H1 (cell line): ENCODE measurements around the gene IL17RD. TPM values are rescaled to one million over a fixed set of nuclear protein-coding genes. Genes with fewer than 3 reads are reported as not detected.

Source experiments
- CTCF ChIA-PET: fragments of 300-600 bp; sonication (Branson Sonifier 250); formaldehyde crosslinking; loops from one replicate; lab custom pipeline; 2021; ENCODE audit not compliant: partially characterized antibody; lab: Charles Lee
- POLR2A ChIA-PET: fragments of 300-600 bp; sonication (Branson Sonifier 250); formaldehyde crosslinking; loops from one replicate; lab custom pipeline; 2021; ENCODE audit warnings: inconsistent platforms; ENCODE audit not compliant: partially characterized antibody; lab: Charles Lee
- DNase-seq, 2 experiments: peaks; one replicate each; pipeline versions ENCODE4 v3.0.0 to v3.0.0-alpha.2; 2010 to 2022; ENCODE audit warnings: low spot score in 2 of 2, low read depth in 1 of 2, mixed read lengths in 1 of 2
- FAIRE-seq: peaks from 2 replicates; lab custom pipeline; 2011; peaks lifted over from hg19 to GRCh38; lab: Jason Lieb, UNC
- H2AFZ ChIP-seq: 2 replicates; pipeline ENCODE4 v1.8.1; 2012; ENCODE audit warnings: low read length, inconsistent platforms
- H2AK5ac ChIP-seq: 2 replicates; pipeline ENCODE4 v1.6.1; 2013; ENCODE audit warnings: low read depth, low read length
- H2BK120ac ChIP-seq: replicated peaks from 2 replicates; pipeline ENCODE3; 2013; ENCODE audit warnings: low read depth, low read length, inconsistent platforms
- H2BK12ac ChIP-seq: 2 replicates; pipeline ENCODE4 v1.6.1; 2013; ENCODE audit warnings: low read depth, low read length
- H2BK15ac ChIP-seq: 2 replicates; pipeline ENCODE4 v1.6.1; 2013; ENCODE audit warnings: low read length
- H2BK20ac ChIP-seq: 2 replicates; pipeline ENCODE4 v1.6.1; 2013; ENCODE audit warnings: low read length
- H2BK5ac ChIP-seq: 2 replicates; pipeline ENCODE4 v1.6.1; 2013; ENCODE audit warnings: low read depth, low read length
- H3K14ac ChIP-seq: 2 replicates; pipeline ENCODE4 v1.6.1; 2013; ENCODE audit warnings: inconsistent platforms; ENCODE audit not compliant: insufficient read length
- H3K18ac ChIP-seq: 2 replicates; pipeline ENCODE4 v1.6.1; 2013; ENCODE audit warnings: low read length; ENCODE audit errors: extremely low read depth
- H3K23ac ChIP-seq: 2 replicates; pipeline ENCODE4 v1.6.1; 2013; ENCODE audit warnings: inconsistent platforms; ENCODE audit not compliant: insufficient read length
- H3K23me2 ChIP-seq: 2 replicates; pipeline ENCODE4 v1.6.1; 2013; ENCODE audit warnings: low read depth, low read length
- H3K27ac ChIP-seq: 2 replicates; pipeline ENCODE4 v1.6.1; 2011; ENCODE audit warnings: low read depth, low read length, inconsistent platforms
- H3K27me3 ChIP-seq, 4 experiments: replicated peaks in 1 of 4; 1 replicate in 1 of 4; 2 replicates in 3 of 4; pipeline versions ENCODE4 v1.6.1 to v1.8.1; 2011 to 2013; ENCODE audit warnings: low read length in 3 of 4, mild to moderate bottlenecking in 3 of 4, inconsistent platforms in 2 of 4, mixed read lengths in 2 of 4, moderate library complexity in 1 of 4; ENCODE audit not compliant: control insufficient read depth in 3 of 4, insufficient read depth in 3 of 4; ENCODE audit errors: extremely low read depth in 1 of 4
- H3K36me3 ChIP-seq, 4 experiments: 2 replicates each; pipeline versions ENCODE4 v1.6.1 to v1.8.1; 2011 to 2013; ENCODE audit warnings: mild to moderate bottlenecking in 4 of 4, low read length in 3 of 4, moderate library complexity in 2 of 4, control low read depth in 1 of 4, inconsistent platforms in 1 of 4; ENCODE audit not compliant: insufficient read depth in 4 of 4, control insufficient read depth in 2 of 4
- H3K4ac ChIP-seq: replicated peaks from 2 replicates; pipeline ENCODE3; 2013; ENCODE audit warnings: low read length, low read depth, mixed read lengths, inconsistent platforms; ENCODE audit not compliant: insufficient read length
- H3K4me1 ChIP-seq, 4 experiments: replicated peaks in 1 of 4; 1 replicate in 1 of 4; 2 replicates in 3 of 4; pipeline versions ENCODE4 v1.6.1 to v1.8.1; 2011 to 2013; ENCODE audit warnings: low read length in 3 of 4, inconsistent platforms in 2 of 4, mixed read lengths in 1 of 4; ENCODE audit not compliant: insufficient read depth in 4 of 4, control insufficient read depth in 3 of 4
- H3K4me2 ChIP-seq, 2 experiments: 2 replicates each; pipeline versions ENCODE4 v1.6.1 to v1.8.1; 2011 to 2013; ENCODE audit warnings: low read depth in 2 of 2, low read length in 2 of 2, control low read depth in 1 of 2, inconsistent platforms in 1 of 2, mild to moderate bottlenecking in 1 of 2; ENCODE audit not compliant: insufficient read depth in 1 of 2
- H3K4me3 ChIP-seq, 4 experiments: fragments of 200-600, 300-600 bp in 1 of 4; sonication (generic), shearing (Covaris generic), sonication (Bioruptor Twin) in 1 of 4; 2 replicates each; pipeline versions ENCODE4 v1.5.1 to v1.8.1; 2011 to 2016; ENCODE audit warnings: low read length in 4 of 4, low read depth in 3 of 4, control low read depth in 2 of 4, inconsistent platforms in 2 of 4, mild to moderate bottlenecking in 2 of 4, mixed read lengths in 1 of 4, moderate library complexity in 1 of 4; ENCODE audit not compliant: insufficient read depth in 2 of 4; ENCODE audit errors: extremely low read depth in 1 of 4
- H3K56ac ChIP-seq: replicated peaks from 2 replicates; pipeline ENCODE3; 2013; ENCODE audit warnings: low read depth, mild to moderate bottlenecking, mixed read lengths, low read length, inconsistent platforms; ENCODE audit not compliant: insufficient read length
- H3K79me1 ChIP-seq: 2 replicates; pipeline ENCODE4 v1.6.1; 2013; ENCODE audit warnings: low read depth, low read length, control low read depth
- H3K79me2 ChIP-seq, 2 experiments: 2 replicates each; pipeline versions ENCODE4 v1.6.1 to v1.8.1; 2012 to 2013; ENCODE audit warnings: low read length in 2 of 2, mild to moderate bottlenecking in 2 of 2, inconsistent platforms in 1 of 2; ENCODE audit not compliant: insufficient read depth in 2 of 2, control insufficient read depth in 1 of 2
- H3K9ac ChIP-seq, 4 experiments: replicated peaks in 1 of 4; 1 replicate in 1 of 4; 2 replicates in 3 of 4; pipeline versions ENCODE4 v1.6.1 to v1.8.1; 2011 to 2013; ENCODE audit warnings: low read depth in 3 of 4, low read length in 3 of 4, control low read depth in 2 of 4, mild to moderate bottlenecking in 2 of 4, moderate library complexity in 2 of 4, inconsistent platforms in 1 of 4; ENCODE audit errors: extremely low read depth in 1 of 4
- H3K9me3 ChIP-seq, 2 experiments: 2 replicates each; pipeline versions ENCODE4 v1.6.1 to v1.8.1; 2012 to 2013; ENCODE audit warnings: mild to moderate bottlenecking in 2 of 2, moderate library complexity in 2 of 2, control low read depth in 1 of 2, inconsistent platforms in 1 of 2, low read depth in 1 of 2, low read length in 1 of 2, mixed read lengths in 1 of 2; ENCODE audit not compliant: insufficient read depth in 2 of 2
- H4K20me1 ChIP-seq, 2 experiments: replicated peaks in 1 of 2; 2 replicates each; pipeline versions ENCODE3 to v1.8.1; 2011 to 2013; ENCODE audit warnings: inconsistent platforms in 2 of 2, low read length in 2 of 2, mild to moderate bottlenecking in 1 of 2; ENCODE audit not compliant: insufficient read depth in 2 of 2, control insufficient read depth in 1 of 2
- H4K5ac ChIP-seq: 2 replicates; pipeline ENCODE4 v1.6.1; 2013; ENCODE audit warnings: low read length, low read depth, mixed read lengths, inconsistent platforms; ENCODE audit not compliant: insufficient read length
- H4K8ac ChIP-seq: 2 replicates; pipeline ENCODE4 v1.8.0; 2013; ENCODE audit warnings: mild to moderate bottlenecking, moderate library complexity, low read length, inconsistent platforms; ENCODE audit not compliant: insufficient read depth; ENCODE audit errors: extremely low read depth
- H4K91ac ChIP-seq: replicated peaks from 2 replicates; pipeline ENCODE3; 2013; ENCODE audit warnings: low read length, mixed read lengths, inconsistent platforms; ENCODE audit not compliant: insufficient read length
- BCL11A ChIP-seq, 2 experiments: IDR thresholded peaks; one replicate each; pipeline ENCODE4 v1.6.1; 2011; ENCODE audit warnings: low read depth in 2 of 2, low read length in 2 of 2, mild to moderate bottlenecking in 2 of 2
- CTBP2 ChIP-seq: IDR thresholded peaks from 2 replicates; pipeline ENCODE4 v1.7.0; 2011; ENCODE audit warnings: borderline replicate concordance, mild to moderate bottlenecking, moderate library complexity, mixed read lengths, low read length; ENCODE audit not compliant: insufficient read depth, insufficient read length
- FOSL1 ChIP-seq: IDR thresholded peaks from 2 replicates; pipeline ENCODE4 v1.6.1; 2011; ENCODE audit warnings: mild to moderate bottlenecking, low read depth, low read length, moderate library complexity; ENCODE audit not compliant: insufficient read depth
- KDM4A ChIP-seq: IDR thresholded peaks from one replicate; pipeline ENCODE4 v1.7.1; 2012; ENCODE audit warnings: low read depth, mild to moderate bottlenecking, moderate library complexity, low read length, inconsistent platforms; ENCODE audit not compliant: severe bottlenecking
- NRF1 ChIP-seq: IDR thresholded peaks from 2 replicates; pipeline ENCODE4 v1.6.1; 2011; ENCODE audit warnings: mild to moderate bottlenecking, low read depth, low read length, improper control_type of control experiment
- POLR2A ChIP-seq, 2 experiments: IDR thresholded peaks; 1 replicate in 1 of 2; 2 replicates in 1 of 2; pipeline ENCODE4 v1.6.1; 2011; ENCODE audit warnings: low read depth in 2 of 2, low read length in 2 of 2, mild to moderate bottlenecking in 2 of 2; ENCODE audit errors: control extremely low read depth in 1 of 2
- RBBP5 ChIP-seq: IDR thresholded peaks from 2 replicates; pipeline ENCODE4 v1.7.1; 2012; ENCODE audit warnings: low read depth, mild to moderate bottlenecking, inconsistent platforms, low read length, moderate library complexity, borderline replicate concordance
- RFX5 ChIP-seq: IDR thresholded peaks from 2 replicates; pipeline ENCODE4 v1.6.1; 2011; ENCODE audit warnings: low read depth, low read length, improper control_type of control experiment, borderline replicate concordance
- SAP30 ChIP-seq: fragments of 300-600 bp; sonication (generic); IDR thresholded peaks from 2 replicates; pipeline ENCODE4 v1.7.1; 2012; ENCODE audit warnings: low read length, moderate library complexity, mild to moderate bottlenecking, inconsistent platforms; ENCODE audit not compliant: insufficient read depth, insufficient replicate concordance
- SIRT6 ChIP-seq: IDR thresholded peaks from one replicate; pipeline ENCODE4 v1.7.1; 2012; ENCODE audit warnings: low read length, inconsistent platforms
- SP4 ChIP-seq: IDR thresholded peaks from 2 replicates; pipeline ENCODE4 v1.6.1; 2012; ENCODE audit warnings: low read length, inconsistent platforms
- SRF ChIP-seq: IDR thresholded peaks from 2 replicates; pipeline ENCODE4 v1.6.1; 2011; ENCODE audit warnings: mild to moderate bottlenecking, low read depth, low read length, moderate library complexity
- TCF12 ChIP-seq: IDR thresholded peaks from 2 replicates; pipeline ENCODE4 v1.6.1; 2011; ENCODE audit warnings: low read depth, mild to moderate bottlenecking, low read length
- WGBS, 2 experiments: shearing (Covaris generic) in 1 of 2; methylation state at CpG; one replicate each; pipeline versions ENCODE4 v1.1.6 to v1.1.7; 2013 to 2015; ENCODE audit warnings: low lambda C conversion rate in 2 of 2, mixed read lengths in 2 of 2, inconsistent platforms in 1 of 2, low coverage in 1 of 2, missing lambda C conversion rate in 1 of 2; ENCODE audit not compliant: insufficient replicate concordance in 2 of 2, insufficient coverage in 1 of 2, insufficient read length in 1 of 2; ENCODE audit errors: extremely low coverage in 1 of 2, missing lambda C conversion rate in 1 of 2; 5-methylcytosine and 5-hydroxymethylcytosine counted together
- polyA plus RNA-seq, 7 experiments: library from polyadenylated mRNA; depleted of rRNA in 3 of 7; stranded (reverse) in 5 of 7; unstranded in 2 of 7; fragments of >200 nt in 5 of 7; fragments of 200-250 nt in 2 of 7; gene quantifications; 1 replicate in 5 of 7; 2 replicates in 1 of 7; 4 replicates in 1 of 7; pipeline versions ENCODE4 v1.2.1 to v1.2.3, GENCODE V29; 2011 to 2013; ENCODE audit warnings: missing spikeins in 2 of 7, mixed read lengths in 2 of 7
- total RNA-seq: library from RNA; stranded (reverse); fragmentation: NEBNext Ultra II Directional; extraction: Animal tissue kit (Norgen Biotek cat#: 25700); gene quantifications from 2 replicates; pipeline ENCODE4 v1.2.1, GENCODE V29; 2021
- TF ChIP-seq, protein P1 (sequence below): IDR thresholded peaks from 2 replicates; pipeline ENCODE4 v1.6.1; 2011; ENCODE audit warnings: low read depth, mild to moderate bottlenecking, low read length; ENCODE audit not compliant: insufficient read depth

Gene IL17RD
- total and polyA plus RNA-seq, 2 of the 8 experiments (the other 6 are each of a cell fraction or from before 2014, with no cell fraction given): 10.9 to 48.9 TPM

DNA sequence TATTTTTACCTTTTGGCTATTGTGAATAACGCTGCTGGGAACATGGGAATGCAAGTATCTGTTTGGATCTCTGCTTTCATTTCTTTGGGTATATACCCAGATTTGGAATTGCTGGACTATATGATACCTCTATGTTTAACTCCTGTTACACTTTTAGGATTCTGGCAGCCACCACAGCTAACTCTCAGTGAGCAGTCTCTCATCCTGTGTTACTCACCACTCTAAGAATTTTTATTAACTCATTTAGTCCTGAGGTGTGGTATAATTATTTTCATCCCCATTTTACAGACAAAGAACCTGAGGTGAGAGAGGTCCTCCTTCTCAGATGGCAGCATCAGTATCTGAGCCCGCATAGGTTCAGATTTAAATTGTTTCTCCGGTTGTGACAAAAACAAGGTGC is 103.6 kb downstream of the IL17RD start:
- Histone ChIP-seq H2BK5ac (no peak overlapping the region), H2AK5ac (no peak overlapping the region), H2AFZ (0 out of 2 replicates have a peak overlapping the region, but pooled peaks have one; percentile 61), H4K5ac (no peak overlapping the region), H3K56ac (no peak overlapping the region), H3K18ac (no peak overlapping the region), H4K8ac (no peak overlapping the region), H3K4ac (no peak overlapping the region), H2BK120ac (no peak overlapping the region), H3K4me1 (peaks cover 0 to 15% (median 8%) of the 10 kb centered on the region in 4 experiments; a peak in 6 of 7 replicates), H3K4me2 (0 out of 4 replicates have a peak overlapping the region, but pooled peaks of 1 of the 2 experiments have one; percentile 51), H3K79me2 (no peaks in the 10 kb centered on the region), H3K4me3 (no peak overlapping the region), H3K27ac (no peak overlapping the region), H2BK20ac (no peak overlapping the region), H4K91ac (no peak overlapping the region), H3K9ac (no peak overlapping the region), H3K27me3 (no peaks in the 10 kb centered on the region), H3K79me1 (peaks cover 3% of the 10 kb centered on the region; the same call in 1 of the 2 replicates), H4K20me1 (no peaks in the 10 kb centered on the region), H3K9me3 (no peaks in the 10 kb centered on the region), H3K23me2 (peaks cover 2% of the 10 kb centered on the region; the same call in 1 of the 2 replicates), H3K36me3 (no peaks in the 10 kb centered on the region), H3K23ac (no peak overlapping the region), H3K14ac (no peak overlapping the region), H2BK12ac (peak overlapping the region; percentile 28; the same call in 1 of the 2 replicates), H2BK15ac (no peak overlapping the region)
- WGBS, 2 experiments: 93% methylated on average over 3 of the region's 3 CpGs; no CpG with 5 or more reads in 1 of the 2 experiments
- no peak for FAIRE-seq
- ChIA-PET CTCF (interaction anchor here (0.8 to 1.5 kb wide), 3 partner anchors 27 to 54 kb away, joined by 3 read pairs; no protein-coding TSS in a partner anchor), POLR2A (interaction anchor here (1.3 kb wide), 2 partner anchors 11 to 16 kb away, joined by 3 to 5 read pairs; no protein-coding TSS in a partner anchor)
- DNase-seq: no peak
- TF ChIP-seq RBBP5 (no peak), TCF12 (no peak), BCL11A (IDR thresholded peaks at IDR 0.05; ENCODE audit: low read depth in 2 of 2, low read length in 2 of 2) (no peak), NRF1 (no peak), SP4 (no peak), SIRT6 (no peak), SRF (no peak), SAP30 (no peak), RFX5 (no peak), POLR2A (IDR thresholded peaks at IDR 0.05; ENCODE audit: control extremely low read depth in 1 of 2, low read depth in 2 of 2, low read length in 2 of 2) (no peak), CTBP2 (no peak), FOSL1 (no peak), KDM4A (no peak)
- TF ChIP-seq, protein P1, sequence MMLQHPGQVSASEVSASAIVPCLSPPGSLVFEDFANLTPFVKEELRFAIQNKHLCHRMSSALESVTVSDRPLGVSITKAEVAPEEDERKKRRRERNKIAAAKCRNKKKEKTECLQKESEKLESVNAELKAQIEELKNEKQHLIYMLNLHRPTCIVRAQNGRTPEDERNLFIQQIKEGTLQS: no peak
